Endothelial cell of umbilical vein (primary cell): Measurements from ENCODE around the gene CELA3B. TPM values are rescaled to one million over a fixed set of nuclear protein-coding genes. Genes with fewer than 3 reads are reported as not detected.

ENCODE experiments used
- BruUV-seq: library from RNA; stranded (reverse); fragments of 400-500 nt; replicated peaks from 2 replicates; lab custom pipeline; 2021; lab: Mats Ljungman, UMichigan
- CTCF ChIA-PET: fragments of 300-600, 350-600 bp; sonication (Branson Sonifier 250); formaldehyde crosslinking; loops from one replicate; lab custom pipeline; 2021; ENCODE audit warnings: antibody characterized with exemption, inconsistent platforms; lab: Charles Lee
- POLR2A ChIA-PET: fragments of 300-600, 350-600 bp; sonication (Branson Sonifier 250); formaldehyde crosslinking; loops from one replicate; lab custom pipeline; 2021; ENCODE audit warnings: antibody characterized with exemption, inconsistent platforms; lab: Charles Lee
- DNase-seq: peaks from one replicate; pipeline ENCODE4 v3.0.0-alpha.2; 2011; ENCODE audit warnings: low read depth, low spot score
- FAIRE-seq: peaks from 2 replicates; lab custom pipeline; 2011; peaks lifted over from hg19 to GRCh38; lab: Jason Lieb, UNC
- H2AFZ ChIP-seq: 2 replicates; pipeline ENCODE4 v1.6.0; 2012; ENCODE audit warnings: low read depth, low read length, control low read depth, inconsistent platforms
- H3K27ac ChIP-seq: 2 replicates; pipeline ENCODE4 v1.5.1; 2011; ENCODE audit warnings: low read depth, mild to moderate bottlenecking, control low read depth, low read length, moderate library complexity; ENCODE audit not compliant: insufficient read depth
- H3K27me3 ChIP-seq, 2 experiments: 2 replicates each; pipeline versions ENCODE4 v1.6.0 to v1.6.1; 2011; ENCODE audit warnings: low read length in 2 of 2, mixed read lengths in 1 of 2; ENCODE audit not compliant: control insufficient read depth in 2 of 2, insufficient read depth in 2 of 2
- H3K36me3 ChIP-seq, 2 experiments: 2 replicates in 1 of 2; 3 replicates in 1 of 2; pipeline ENCODE4 v1.5.1; 2011; ENCODE audit warnings: low read length in 2 of 2, mild to moderate bottlenecking in 1 of 2, moderate library complexity in 1 of 2; ENCODE audit not compliant: control insufficient read depth in 2 of 2, insufficient read depth in 2 of 2; ENCODE audit errors: extremely low read depth in 1 of 2
- H3K4me1 ChIP-seq: 3 replicates; pipeline ENCODE4 v1.5.1; 2011; ENCODE audit warnings: mild to moderate bottlenecking, low read length; ENCODE audit not compliant: control insufficient read depth, insufficient read depth; ENCODE audit errors: extremely low read depth
- H3K4me2 ChIP-seq: 2 replicates; pipeline ENCODE4 v1.6.1; 2011; ENCODE audit warnings: low read length, control low read depth, mixed read lengths; ENCODE audit not compliant: insufficient read depth
- H3K4me3 ChIP-seq, 3 experiments: fragments of 200-600 bp in 1 of 3; sonication (generic), shearing (Covaris generic) in 1 of 3; replicated peaks in 1 of 3; 2 replicates each; pipeline ENCODE4 v1.5.1; 2011 to 2016; ENCODE audit warnings: control low read depth in 3 of 3, low read length in 3 of 3, mild to moderate bottlenecking in 2 of 3, inconsistent platforms in 1 of 3, low read depth in 1 of 3, moderate library complexity in 1 of 3; ENCODE audit not compliant: insufficient read depth in 1 of 3
- H3K79me2 ChIP-seq: 2 replicates; pipeline ENCODE4 v1.6.0; 2012; ENCODE audit warnings: low read length, inconsistent platforms; ENCODE audit not compliant: control insufficient read depth, insufficient read depth
- H3K9ac ChIP-seq: replicated peaks from 2 replicates; pipeline ENCODE3; 2011; ENCODE audit warnings: low read length, control low read depth; ENCODE audit not compliant: insufficient read depth; ENCODE audit errors: extremely low read depth
- H3K9me1 ChIP-seq: replicated peaks from 3 replicates; pipeline ENCODE4 v1.6.0; 2011; ENCODE audit warnings: mild to moderate bottlenecking, low read length; ENCODE audit not compliant: control insufficient read depth, insufficient read depth; ENCODE audit errors: extremely low read depth
- H3K9me3 ChIP-seq: replicated peaks from 2 replicates; pipeline ENCODE4 v1.5.1; 2012; ENCODE audit warnings: low read length, inconsistent platforms; ENCODE audit not compliant: control insufficient read depth, insufficient read depth
- H4K20me1 ChIP-seq: replicated peaks from 2 replicates; pipeline ENCODE3; 2011; ENCODE audit warnings: mild to moderate bottlenecking, low read length; ENCODE audit not compliant: control insufficient read depth, insufficient read depth; ENCODE audit errors: extremely low read depth
- CTCF ChIP-seq, 2 donors: IDR thresholded peaks; 1 replicate in 1 of 2; 2 replicates in 1 of 2; pipeline ENCODE4 v1.5.1; 2011; ENCODE audit warnings: low read length in 2 of 2, mild to moderate bottlenecking in 2 of 2, moderate library complexity in 2 of 2, control low read depth in 1 of 2, inconsistent platforms in 1 of 2, low read depth in 1 of 2; ENCODE audit not compliant: insufficient read depth in 1 of 2; ENCODE audit errors: extremely low read depth in 1 of 2
- EZH2 ChIP-seq: IDR thresholded peaks from 2 replicates; pipeline ENCODE4 v1.6.1; 2012; ENCODE audit warnings: borderline replicate concordance, low read depth, mild to moderate bottlenecking, moderate library complexity, low read length, inconsistent platforms; ENCODE audit not compliant: severe bottlenecking
- FOS ChIP-seq: IDR thresholded peaks from 2 replicates; pipeline ENCODE4 v1.6.1; 2011; ENCODE audit warnings: mild to moderate bottlenecking, low read length, moderate library complexity, borderline replicate concordance; ENCODE audit not compliant: insufficient read depth
- GATA2 ChIP-seq: IDR thresholded peaks from 2 replicates; pipeline ENCODE4 v1.7.0; 2011; ENCODE audit warnings: low read depth, mild to moderate bottlenecking, moderate library complexity, mixed read lengths, low read length; ENCODE audit not compliant: insufficient read length, insufficient read depth
- JUN ChIP-seq: IDR thresholded peaks from 2 replicates; pipeline ENCODE4 v1.6.1; 2011; ENCODE audit warnings: borderline replicate concordance, low read depth; ENCODE audit not compliant: insufficient read length, insufficient read depth
- MAX ChIP-seq: IDR thresholded peaks from 2 replicates; pipeline ENCODE4 v1.6.1; 2011; ENCODE audit not compliant: insufficient read depth, insufficient read length
- MYC ChIP-seq: IDR thresholded peaks from one replicate; pipeline ENCODE4 v1.6.1; 2011; ENCODE audit warnings: mild to moderate bottlenecking, low read depth, low read length
- POLR2A ChIP-seq: IDR thresholded peaks from 2 replicates; pipeline ENCODE4 v1.6.1; 2012; ENCODE audit warnings: low read depth, mild to moderate bottlenecking, control low read depth, low read length
- POLR2AphosphoS5 ChIP-seq: IDR thresholded peaks from 2 replicates; pipeline ENCODE4 v1.6.1; 2012; ENCODE audit warnings: low read depth, mild to moderate bottlenecking, control low read depth, low read length, moderate library complexity; ENCODE audit not compliant: insufficient read depth
- dilution Hi-C: fragments of 300-500 bp; cut with MboI; formaldehyde crosslinking; loops from one replicate; pipeline ENCODE4 v1.15.0; 2019; ENCODE audit warnings: low sequenced_read_pairs; ENCODE audit not compliant: extremely low pct_ligation_motif_present
- intact Hi-C: fragments of 100-400 bp; cut with micrococcal nuclease; formaldehyde crosslinking; loops from one replicate; pipeline ENCODE4 v1.10.0; 2022
- polyA plus RNA-seq, 4 experiments: library from polyadenylated mRNA; depleted of rRNA in 3 of 4; stranded (reverse) in 3 of 4; unstranded in 1 of 4; fragments of >200 nt; gene quantifications; 2 replicates each; pipeline versions ENCODE4 v1.2.1 to v1.2.3, GENCODE V29; 2011 to 2012; ENCODE audit warnings: missing spikeins in 1 of 4
- total RNA-seq: library from RNA; stranded (reverse); gene quantifications from 2 replicates; pipeline ENCODE4 v1.2.3, GENCODE V29; 2021

Gene CELA3B
- total and polyA plus RNA-seq, 2 donors (not counting 3 experiments of a cell fraction or from before 2014, with no cell fraction given): 0.32 TPM; not detected in 1

- no peak overlapping the region for H2AFZ ChIP-seq
- POLR2A ChIA-PET: no interaction called here
- H3K9me3 ChIP-seq: no peaks in the 10 kb centered on the region
- peaks cover 84% of the 10 kb centered on the region for H3K4me1 ChIP-seq
- peak overlapping the region; percentile 81 for H3K27ac ChIP-seq
- no peak for TF ChIP-seq POLR2A
- TF ChIP-seq POLR2AphosphoS5: no peak
- no peak for TF ChIP-seq GATA2
- no peak for TF ChIP-seq CTCF (IDR thresholded peaks at IDR 0.05; ENCODE audit: extremely low read depth in 1 of 2, insufficient read depth in 1 of 2, low read depth in 1 of 2, low read length in 2 of 2)
- TF ChIP-seq MYC: no peak
- no peak for TF ChIP-seq FOS
- no peak for TF ChIP-seq JUN
- TF ChIP-seq MAX: no peak
- no peak for TF ChIP-seq EZH2
- CTCF ChIA-PET: interaction anchor here (0.8 to 10.8 kb wide), 4 partner anchors 10 to 31 kb away, joined by 3 to 95 read pairs (median 6); no protein-coding TSS in a partner anchor
- dilution Hi-C loops: no loop called here
- peaks cover 18 to 27% of the 10 kb centered on the region in 2 experiments for H3K36me3 ChIP-seq
- peak overlapping the region; percentile 0 for H3K9ac ChIP-seq
- intact Hi-C loops: no loop called here
- H3K79me2 ChIP-seq: peaks cover 97% of the 10 kb centered on the region
- no peaks in the 10 kb centered on the region for H4K20me1 ChIP-seq
- BruUV-seq: no TSS peak
- FAIRE-seq (peak; percentile 8), DNase-seq (peak; percentile 42)
- no peaks in the 10 kb centered on the region for H3K9me1 ChIP-seq
- H3K27me3 ChIP-seq: no peaks in the 10 kb centered on the region
- peak overlapping the region; percentile 19 for H3K4me2 ChIP-seq
- H3K4me3 ChIP-seq: no peak overlapping the region
Measured at GRCh38 chr1:21930080-21930571, 46.7 kb upstream of the CELA3B start.
